HG03575 (cell line): Measurements from ENCODE around the gene OR5B12.

Experiments
- ATAC-seq: cut with Tn5 transposase; IDR thresholded peaks from one replicate; pipeline ENCODE4 v1.9.1; 2021; ENCODE audit not compliant: unreplicated experiment, insufficient number of reproducible peaks, low FRiP score; ENCODE audit errors: extremely low read depth

The OR5B12 gene

DNA sequence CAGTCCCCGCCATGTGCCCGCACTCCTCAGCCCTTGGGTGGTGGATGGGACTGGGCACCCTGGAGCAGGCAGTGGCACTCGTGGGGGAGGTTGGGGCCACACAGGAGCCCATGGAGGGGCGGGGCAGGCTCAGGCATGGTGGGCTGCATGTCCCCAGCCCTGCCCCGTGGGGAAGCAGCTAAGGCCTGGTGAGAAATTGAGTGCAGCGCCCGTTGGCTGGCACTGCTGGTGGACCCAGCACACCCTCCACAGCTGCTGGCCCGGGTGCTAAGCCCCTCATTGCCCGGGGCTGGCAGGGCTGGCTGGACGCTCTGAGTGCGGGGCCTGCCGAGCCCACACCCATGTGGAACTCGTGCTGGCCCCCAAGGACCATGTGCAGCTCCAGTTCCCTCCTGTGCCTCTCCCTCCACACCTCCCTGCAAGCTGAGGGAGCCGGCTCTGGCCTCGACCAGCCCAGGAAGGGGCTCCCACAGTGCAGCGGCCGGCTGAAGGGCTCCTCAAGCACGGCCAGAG, 51.4 kb downstream of the OR5B12 start:
- no peak for ATAC-seq
